HCT116 (cell line): ENCODE measurements around the gene FLVCR1. TPM values are rescaled to one million over a fixed set of nuclear protein-coding genes. Genes with fewer than 3 reads are reported as not detected.

Experiments
- total RNA-seq: library from RNA; stranded (reverse); gene quantifications from one replicate; pipeline ENCODE4 v1.2.1, GENCODE V29; 2021; ENCODE audit not compliant: unreplicated experiment

FLVCR1 gene
- total RNA-seq, 1 experiment from 2014 or later = 19.0 TPM

Other genes with a start within 250 kb of the FLVCR1 start
- gene ATF3, start 249.5 kb upstream of the FLVCR1 start, total RNA-seq = 43.2 TPM
- gene BATF3, start 158.4 kb upstream of the FLVCR1 start, total RNA-seq = 4.8 TPM
- gene NSL1, start 66.5 kb upstream of the FLVCR1 start, total RNA-seq = 36.4 TPM
- 16.3 TPM for gene TATDN3, start 66.4 kb upstream of the FLVCR1 start, total RNA-seq
- gene SPATA45, start 10.6 kb upstream of the FLVCR1 start, total RNA-seq = not detected
- 5.7 TPM for gene VASH2, start 92.3 kb downstream of the FLVCR1 start, total RNA-seq
- gene ANGEL2, start 157.6 kb downstream of the FLVCR1 start, total RNA-seq = 25.5 TPM
- gene RPS6KC1, start 193.0 kb downstream of the FLVCR1 start, total RNA-seq = 15.9 TPM